Rectal smooth muscle tissue (tissue), 1 donor: ENCODE data around the gene USP32.
"Not testable (repeated sequence)": the region's sequence is repeated elsewhere in the genome, so short reads cannot be mapped to it uniquely, and the experiment has no call there.

ENCODE experiments used
- H3K27ac ChIP-seq: one replicate; pipeline ENCODE4 v1.7.0; 2013; ENCODE audit warnings: low read depth, low read length, inconsistent platforms
- H3K27me3 ChIP-seq: one replicate; pipeline ENCODE4 v1.7.0; 2013; ENCODE audit warnings: low read length; ENCODE audit not compliant: control insufficient read depth, insufficient read depth
- H3K36me3 ChIP-seq: one replicate; pipeline ENCODE4 v1.7.0; 2013; ENCODE audit warnings: low read length; ENCODE audit not compliant: control insufficient read depth, insufficient read depth
- H3K4me1 ChIP-seq: one replicate; pipeline ENCODE4 v1.7.0; 2013; ENCODE audit warnings: low read length; ENCODE audit not compliant: control insufficient read depth, insufficient read depth
- H3K4me3 ChIP-seq: one replicate; pipeline ENCODE4 v1.7.0; 2013; ENCODE audit warnings: low read length
- H3K9ac ChIP-seq: one replicate; pipeline ENCODE4 v1.7.0; 2013; ENCODE audit warnings: low read length

The USP32 gene

GRCh38 chr17:60396412-60396811, 4.5 kb upstream of the USP32 start:
- Histone ChIP-seq H3K4me1 (no peaks in the 10 kb centered on the region), H3K36me3 (no peaks in the 10 kb centered on the region), H3K27me3 (no peaks in the 10 kb centered on the region), H3K4me3 (no peak overlapping the region), H3K27ac (no peak overlapping the region), H3K9ac (no peak overlapping the region)

GRCh38 chr17:60395508-60396065, 3.7 kb upstream of the USP32 start:
- Histone ChIP-seq H3K4me1 (no peaks in the 10 kb centered on the region), H3K27ac (no peak overlapping the region), H3K36me3 (no peaks in the 10 kb centered on the region), H3K4me3 (no peak overlapping the region), H3K9ac (no peak overlapping the region), H3K27me3 (no peaks in the 10 kb centered on the region)

DNA sequence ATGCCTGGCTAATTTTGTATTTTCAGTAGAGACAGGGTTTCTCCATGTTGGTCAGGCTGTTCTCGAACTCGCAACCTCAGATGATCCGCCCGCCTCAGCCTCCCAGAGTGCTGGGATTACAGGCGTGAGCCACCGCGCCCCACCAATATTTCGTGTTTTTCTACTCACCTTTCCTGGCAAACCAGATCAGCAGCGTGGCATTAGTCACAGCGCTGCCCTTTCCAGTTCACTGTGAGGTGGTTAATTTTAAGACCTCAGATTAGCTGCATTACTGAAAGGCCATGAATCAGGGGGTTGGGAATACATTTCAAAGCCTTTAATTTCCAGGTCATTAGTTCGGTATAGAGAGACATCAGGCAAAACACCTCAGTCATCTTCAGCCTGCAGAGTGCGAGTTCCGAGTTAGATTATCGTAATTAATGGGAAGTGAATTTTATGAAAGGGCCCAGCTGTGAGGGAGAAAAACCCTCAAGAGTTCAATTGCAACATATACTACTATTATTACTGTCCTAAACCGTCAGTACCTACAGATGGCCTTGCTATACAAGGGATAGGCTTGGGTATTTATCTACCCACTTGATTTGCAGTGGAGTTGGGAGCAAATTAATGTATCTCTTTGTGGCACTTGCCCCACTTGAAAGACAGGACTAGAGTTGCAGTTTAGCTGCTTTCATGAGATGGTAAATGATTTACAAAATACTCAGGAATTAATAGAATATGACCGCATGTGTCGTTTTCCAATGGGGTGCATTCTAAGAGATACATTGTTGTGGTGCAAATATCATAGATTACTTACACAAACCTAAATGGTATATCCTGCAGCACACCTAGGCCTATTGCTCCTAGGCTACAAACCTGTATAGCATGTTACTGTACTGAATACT, 2.1 kb upstream of the USP32 start:
- Histone ChIP-seq H3K4me3 (no peak overlapping the region), H3K9ac (no peak overlapping the region), H3K27ac (no peak overlapping the region), H3K4me1 (no peaks in the 10 kb centered on the region), H3K36me3 (no peaks in the 10 kb centered on the region), H3K27me3 (no peaks in the 10 kb centered on the region)

- Histone ChIP-seq H3K27me3 (no peaks in the 10 kb centered on the region), H3K27ac (peak overlapping the region; percentile 94), H3K4me1 (peaks cover 4% of the 10 kb centered on the region), H3K9ac (peak overlapping the region; percentile 28), H3K4me3 (peak overlapping the region; percentile 85), H3K36me3 (no peaks in the 10 kb centered on the region)
These were observed 1.1 kb upstream of the USP32 start for GRCh38 chr17:60392845-60393702.

- Histone ChIP-seq H3K27me3 (no peaks in the 10 kb centered on the region), H3K27ac (peak overlapping the region; percentile 94), H3K36me3 (no peaks in the 10 kb centered on the region), H3K4me1 (peaks cover 4% of the 10 kb centered on the region), H3K9ac (peak overlapping the region; percentile 43), H3K4me3 (peak overlapping the region; percentile 85)
These were observed 377 bp downstream of the USP32 start for GRCh38 chr17:60391471-60392041.

DNA sequence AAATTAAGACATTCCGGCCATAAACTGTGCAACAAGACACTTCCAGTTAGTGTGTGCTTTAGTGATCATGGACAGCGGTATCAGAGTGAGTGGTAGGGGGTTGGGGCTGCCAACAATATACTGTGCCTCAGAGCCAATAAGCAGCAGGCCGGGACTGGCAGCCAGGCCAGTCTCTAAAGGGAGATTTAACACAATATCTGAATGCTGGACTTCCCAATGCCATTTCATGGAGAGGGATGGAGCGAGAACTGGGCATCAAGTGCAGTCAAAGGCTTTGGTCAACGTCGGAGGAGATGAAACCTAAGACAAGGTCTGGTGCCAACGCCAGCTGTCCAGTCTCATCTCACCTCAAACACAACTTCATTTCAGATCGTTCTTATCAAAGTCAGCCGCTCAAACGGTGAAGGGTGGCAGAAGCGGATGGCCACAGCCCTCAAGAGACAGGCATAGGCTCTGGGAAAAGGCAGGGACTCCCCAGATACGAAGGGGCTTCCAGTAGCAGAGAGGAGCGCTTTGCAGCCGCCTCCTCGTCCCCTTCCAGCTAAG, 935 bp downstream of the USP32 start:
- H3K36me3 ChIP-seq: no peaks in the 10 kb centered on the region
- peaks cover 4% of the 10 kb centered on the region for H3K4me1 ChIP-seq
- no peaks in the 10 kb centered on the region for H3K27me3 ChIP-seq
- H3K4me3 ChIP-seq: peak overlapping the region; percentile 85
- peak overlapping the region; percentile 43 for H3K9ac ChIP-seq
- peak overlapping the region; percentile 94 for H3K27ac ChIP-seq

DNA sequence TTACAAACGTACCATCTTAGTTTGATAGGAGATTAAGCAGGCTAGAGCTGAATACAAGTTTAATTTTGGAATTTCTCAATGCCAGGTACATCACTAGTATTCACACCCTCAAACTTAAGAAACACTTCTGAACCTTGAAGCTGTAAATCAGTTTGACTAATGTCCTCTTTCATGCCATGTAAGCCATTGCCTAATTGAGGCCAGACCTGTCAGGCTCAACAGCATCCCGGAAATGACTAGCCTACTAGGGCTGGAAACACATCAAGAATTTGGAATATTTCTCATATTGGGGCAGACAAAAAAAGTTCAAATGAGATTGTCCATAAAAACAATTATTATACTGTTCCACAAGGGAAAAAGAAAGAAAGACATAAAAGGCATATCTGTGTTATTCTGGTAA, 1.7 kb downstream of the USP32 start:
- Histone ChIP-seq H3K4me3 (peak overlapping the region; percentile 28), H3K27ac (peak overlapping the region; percentile 11), H3K36me3 (no peaks in the 10 kb centered on the region), H3K4me1 (peaks cover 4% of the 10 kb centered on the region), H3K27me3 (no peaks in the 10 kb centered on the region), H3K9ac (no peak overlapping the region)

- Histone ChIP-seq H3K4me3 (no peak overlapping the region), H3K27ac (no peak overlapping the region), H3K9ac (no peak overlapping the region), H3K4me1 (peaks cover 4% of the 10 kb centered on the region), H3K27me3 (no peaks in the 10 kb centered on the region), H3K36me3 (no peaks in the 10 kb centered on the region)
These were observed 3.2 kb downstream of the USP32 start for GRCh38 chr17:60388742-60389141.

DNA sequence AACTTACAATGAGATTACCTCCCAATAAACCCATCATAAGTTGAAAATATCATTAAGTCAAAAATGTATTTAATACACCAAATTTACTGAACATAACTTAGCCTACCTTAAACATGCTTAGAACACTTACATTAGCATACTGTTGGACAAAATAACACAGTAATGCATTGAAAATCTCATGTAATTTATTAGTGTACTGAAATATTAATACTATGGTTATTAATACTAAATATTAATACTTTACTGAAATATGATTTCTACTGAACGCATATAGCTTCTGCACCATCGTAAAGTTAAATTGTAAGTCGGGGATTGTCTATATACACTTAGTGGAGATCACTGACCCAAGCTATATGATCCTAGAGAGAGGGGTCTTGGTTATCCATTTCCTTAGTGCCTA, 4.3 kb downstream of the USP32 start:
- Histone ChIP-seq H3K27ac (no peak overlapping the region), H3K36me3 (no peaks in the 10 kb centered on the region), H3K9ac (no peak overlapping the region), H3K27me3 (no peaks in the 10 kb centered on the region), H3K4me3 (no peak overlapping the region), H3K4me1 (peaks cover 4% of the 10 kb centered on the region)

GRCh38 chr17:60386147-60387058, 5.5 kb downstream of the USP32 start:
- H3K9ac ChIP-seq: no peak overlapping the region
- no peak overlapping the region for H3K27ac ChIP-seq
- H3K4me3 ChIP-seq: no peak overlapping the region
- no peaks in the 10 kb centered on the region for H3K27me3 ChIP-seq
- no peaks in the 10 kb centered on the region for H3K36me3 ChIP-seq
- H3K4me1 ChIP-seq: peaks cover 4% of the 10 kb centered on the region

DNA sequence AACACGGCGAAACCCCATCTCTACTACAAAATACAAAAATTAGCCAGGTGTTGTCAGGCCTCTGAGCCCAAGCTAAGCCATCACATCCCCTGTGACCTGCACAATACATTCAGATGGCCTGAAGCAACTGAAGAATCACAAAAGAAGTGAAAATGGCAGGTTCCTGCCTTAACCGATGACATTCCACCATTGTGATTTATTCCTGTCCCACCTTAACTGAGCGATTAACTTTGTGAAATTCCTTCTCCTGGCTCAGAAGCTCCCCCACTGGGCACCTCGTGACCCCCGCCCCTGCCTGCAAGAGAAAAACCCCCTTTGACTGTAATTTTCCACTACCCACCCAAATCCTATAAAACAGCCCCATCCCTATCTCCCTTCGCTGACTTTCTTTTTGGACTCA, 7.0 kb downstream of the USP32 start:
- not testable (repeated sequence) for H3K27ac ChIP-seq, H3K27me3 ChIP-seq, H3K4me3 ChIP-seq, H3K9ac ChIP-seq, H3K36me3 ChIP-seq, H3K4me1 ChIP-seq
